HL-60/S4 treated with retinoic acid at 250 ng/mL for 4 days and 3 days (cell line): ENCODE data around the gene CTAGE8.
"Not testable (repeated sequence)": the region's sequence is repeated elsewhere in the genome, so short reads cannot be mapped to it uniquely, and the experiment has no call there.

Source experiments
- in situ Hi-C: fragments of 300-500 bp; cut with MboI; formaldehyde crosslinking; loops from 2 replicates; pipeline ENCODE4 v1.7.0; 2022; ENCODE audit warnings: low sequenced_read_pairs

The CTAGE8 gene, protein sequence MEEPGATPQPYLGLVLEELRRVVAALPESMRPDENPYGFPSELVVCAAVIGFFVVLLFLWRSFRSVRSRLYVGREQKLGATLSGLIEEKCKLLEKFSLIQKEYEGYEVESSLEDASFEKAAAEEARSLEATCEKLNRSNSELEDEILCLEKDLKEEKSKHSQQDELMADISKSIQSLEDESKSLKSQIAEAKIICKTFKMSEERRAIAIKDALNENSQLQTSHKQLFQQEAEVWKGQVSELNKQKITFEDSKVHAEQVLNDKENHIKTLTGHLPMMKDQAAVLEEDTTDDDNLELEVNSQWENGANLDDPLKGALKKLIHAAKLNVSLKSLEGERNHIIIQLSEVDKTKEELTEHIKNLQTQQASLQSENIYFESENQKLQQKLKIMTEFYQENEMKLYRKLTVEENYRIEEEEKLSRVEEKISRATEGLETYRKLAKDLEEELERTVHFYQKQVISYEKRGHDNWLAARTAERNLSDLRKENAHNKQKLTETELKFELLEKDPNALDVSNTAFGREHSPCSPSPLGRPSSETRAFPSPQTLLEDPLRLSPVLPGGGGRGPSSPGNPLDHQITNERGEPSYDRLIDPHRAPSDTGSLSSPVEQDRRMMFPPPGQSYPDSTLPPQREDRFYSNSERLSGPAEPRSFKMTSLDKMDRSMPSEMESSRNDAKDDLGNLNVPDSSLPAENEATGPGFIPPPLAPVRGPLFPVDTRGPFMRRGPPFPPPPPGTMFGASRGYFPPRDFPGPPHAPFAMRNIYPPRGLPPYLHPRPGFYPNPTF

GRCh38 chr7:144269188-144269587, at the start of gene CTAGE8:
TSS of gene CTAGE8 (minus strand) at chr7:144269288. CDS start at chr7:144269250, 38 bp downstream.
- in situ Hi-C loops = not testable (repeated sequence)

GRCh38 chr7:144317537-144317936, 48.4 kb upstream of the CTAGE8 start:
- in situ Hi-C loops = not testable (repeated sequence)

DNA sequence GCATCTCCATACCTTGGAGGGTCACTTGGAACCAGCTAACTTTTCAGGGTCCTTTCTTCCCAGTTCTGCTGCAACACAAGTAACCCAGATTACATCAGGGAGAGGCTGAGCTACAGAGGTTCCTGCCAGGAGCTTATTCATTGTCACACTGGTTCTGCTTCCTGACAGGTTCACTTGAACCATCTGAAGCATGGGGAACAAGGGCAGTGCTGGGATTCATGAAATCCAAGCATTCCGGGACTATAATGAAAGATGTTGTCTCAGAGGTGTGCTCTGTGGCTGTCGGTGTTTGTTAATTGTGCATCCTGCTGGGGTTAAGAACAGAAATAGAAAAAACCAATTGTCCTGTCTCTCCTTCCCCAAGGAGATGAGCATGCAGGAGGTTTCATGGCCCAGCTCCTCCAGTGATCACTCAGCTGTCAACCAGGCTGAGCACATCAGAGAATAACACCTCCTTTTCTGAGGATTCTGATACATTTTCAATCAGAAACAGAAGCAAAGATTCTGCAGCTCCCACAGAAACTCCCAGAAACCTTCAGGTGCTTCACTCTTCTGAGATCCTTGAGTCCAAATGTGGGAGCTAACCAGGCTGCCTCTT, 42.9 kb upstream of the CTAGE8 start, which contains the start of gene OR2A1:
TSS of gene OR2A1 (plus strand) at position 548 of the 598 bp plus-strand sequence. CDS start 5,706 bp downstream, outside the sequence.
- in situ Hi-C loops = not testable (repeated sequence)

- in situ Hi-C loops = not testable (repeated sequence)
These were observed 42.1 kb upstream of the CTAGE8 start for GRCh38 chr7:144311218-144311617.

GRCh38 chr7:144309702-144310101, 40.6 kb upstream of the CTAGE8 start:
- in situ Hi-C loops = not testable (repeated sequence)

GRCh38 chr7:144305156-144305555, 36.1 kb upstream of the CTAGE8 start:
- in situ Hi-C loops = not testable (repeated sequence)

DNA sequence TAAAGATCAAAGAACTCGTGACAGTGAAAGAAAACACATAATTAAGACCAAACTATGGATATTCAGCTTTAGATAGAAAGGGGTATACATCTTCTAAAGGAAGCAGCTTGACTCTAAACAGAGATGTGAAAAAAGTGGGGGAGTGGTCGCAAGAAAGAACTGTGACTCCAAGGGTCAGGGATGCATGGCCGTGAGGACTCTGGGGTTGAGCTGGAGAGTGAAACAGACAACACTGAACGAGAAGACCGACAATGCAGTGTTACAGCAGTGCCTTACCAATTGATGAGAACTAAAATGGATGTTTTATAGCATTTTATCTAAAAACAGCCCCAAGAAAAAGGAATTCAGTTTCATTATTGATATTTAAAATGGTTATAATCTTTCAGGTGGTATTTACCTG, 34.5 kb upstream of the CTAGE8 start:
- in situ Hi-C loops = not testable (repeated sequence)

- in situ Hi-C loops = not testable (repeated sequence)
These were observed 33.7 kb upstream of the CTAGE8 start for GRCh38 chr7:144302578-144303303.

DNA sequence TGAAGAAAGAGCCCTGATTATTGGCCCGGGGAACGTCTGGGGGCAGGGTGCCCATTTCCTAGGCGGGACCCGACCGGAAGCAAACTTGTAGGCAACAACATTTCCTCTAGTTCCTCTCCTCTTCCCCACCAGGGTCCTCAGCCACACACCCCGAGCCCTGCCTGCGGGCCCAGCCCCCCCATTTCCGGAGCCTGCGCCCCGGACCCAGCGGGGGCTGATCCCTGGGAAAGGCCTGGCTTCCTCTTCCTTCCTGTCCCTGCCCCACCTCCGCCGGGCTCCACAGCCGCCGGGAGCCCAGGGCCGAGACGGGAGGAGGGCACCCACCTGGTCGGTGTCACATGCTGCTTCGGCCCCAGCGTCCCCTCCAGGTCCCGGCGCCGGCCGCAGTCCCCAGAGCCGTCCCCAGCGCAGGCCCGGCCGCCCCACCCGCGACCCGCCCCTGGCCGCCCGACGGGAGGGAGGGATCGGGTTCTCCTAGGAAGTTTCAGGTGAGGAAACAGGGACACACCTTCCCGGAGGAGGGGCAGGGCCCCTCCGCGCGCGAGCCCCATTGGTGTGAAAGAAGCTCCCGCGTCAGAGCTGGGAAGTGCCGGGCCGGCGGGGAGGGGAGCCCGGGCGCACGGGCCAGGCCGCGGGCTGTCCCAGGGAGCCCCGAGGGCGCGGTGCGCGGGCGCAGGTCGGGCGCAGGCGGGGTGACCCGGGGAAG, 24.9 kb upstream of the CTAGE8 start:
- in situ Hi-C loops = not testable (repeated sequence)

GRCh38 chr7:144292384-144293161, 23.5 kb upstream of the CTAGE8 start:
- in situ Hi-C loops = not testable (repeated sequence)

DNA sequence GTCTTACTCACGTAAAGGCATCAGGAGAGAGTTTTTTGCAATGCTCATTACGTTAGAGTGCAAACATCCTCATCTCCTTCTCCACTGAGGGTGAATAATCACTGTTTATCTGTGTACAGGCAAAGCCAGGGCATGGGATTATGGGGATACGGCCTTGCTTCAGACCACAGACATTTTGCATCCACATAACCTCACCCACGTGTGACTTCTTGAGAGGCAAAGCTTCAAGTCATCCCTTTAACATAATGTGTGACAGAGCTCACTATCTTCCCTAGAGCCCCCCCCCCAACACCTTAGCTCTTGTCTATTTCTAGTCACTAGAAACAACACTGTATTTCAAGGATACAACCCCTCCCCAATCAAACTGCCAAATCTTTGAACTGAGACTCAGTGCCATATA, 22.5 kb upstream of the CTAGE8 start:
- in situ Hi-C loops = not testable (repeated sequence)

GRCh38 chr7:144287171-144287784, 18.2 kb upstream of the CTAGE8 start:
- in situ Hi-C loops = not testable (repeated sequence)

GRCh38 chr7:144283716-144284115, 14.6 kb upstream of the CTAGE8 start:
- in situ Hi-C loops = not testable (repeated sequence)

GRCh38 chr7:144282490-144282889, 13.4 kb upstream of the CTAGE8 start:
- in situ Hi-C loops = not testable (repeated sequence)

DNA sequence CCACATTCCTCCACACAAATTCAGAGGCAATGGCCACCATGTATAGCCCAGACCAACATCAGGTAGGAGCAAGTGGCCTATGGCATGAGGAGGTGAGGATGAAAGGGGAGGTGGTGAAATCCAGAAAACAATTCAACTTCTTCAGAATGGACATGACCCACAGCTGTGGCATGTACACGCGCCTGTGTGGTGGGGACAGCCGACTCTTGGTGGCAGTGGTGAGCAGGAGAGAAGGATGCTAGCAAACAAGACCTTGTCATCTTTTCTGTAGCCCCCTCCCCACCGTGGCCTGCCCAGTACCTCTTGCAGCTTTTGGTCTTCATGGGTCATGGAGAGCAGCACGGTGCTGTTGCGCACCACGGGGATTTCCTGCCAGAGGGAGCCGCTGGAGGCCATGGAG, 12.9 kb upstream of the CTAGE8 start:
- in situ Hi-C loops = not testable (repeated sequence)

- in situ Hi-C loops = not testable (repeated sequence)
These were observed 10.9 kb upstream of the CTAGE8 start for GRCh38 chr7:144280010-144280409.

DNA sequence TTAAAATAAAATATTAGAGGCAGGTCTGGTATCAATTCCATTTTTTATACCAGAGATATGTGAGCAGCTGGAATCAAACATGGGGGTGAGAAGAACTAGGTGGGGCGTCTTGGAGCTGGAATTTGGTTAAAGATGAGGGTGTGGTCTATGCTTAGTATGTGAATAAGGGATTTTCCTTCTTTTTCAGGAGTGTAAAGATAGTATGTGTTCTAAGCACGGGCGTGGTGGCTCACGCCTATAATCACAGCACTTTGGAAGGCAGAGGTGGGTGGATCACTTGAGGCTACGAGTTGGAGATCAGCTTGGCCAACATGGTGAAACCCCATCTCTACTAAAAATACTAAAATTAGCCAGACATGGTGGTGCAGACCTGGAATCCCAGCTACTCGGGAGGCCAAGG, 6.2 kb upstream of the CTAGE8 start:
- in situ Hi-C loops = not testable (repeated sequence)

- in situ Hi-C loops = not testable (repeated sequence)
These were observed 4.4 kb downstream of the CTAGE8 start, which contains the start of gene OR2A7 for GRCh38 chr7:144264692-144265091. TSS of gene OR2A7 (minus strand) at chr7:144264792. CDS start at chr7:144259628, 5,164 bp downstream.

DNA sequence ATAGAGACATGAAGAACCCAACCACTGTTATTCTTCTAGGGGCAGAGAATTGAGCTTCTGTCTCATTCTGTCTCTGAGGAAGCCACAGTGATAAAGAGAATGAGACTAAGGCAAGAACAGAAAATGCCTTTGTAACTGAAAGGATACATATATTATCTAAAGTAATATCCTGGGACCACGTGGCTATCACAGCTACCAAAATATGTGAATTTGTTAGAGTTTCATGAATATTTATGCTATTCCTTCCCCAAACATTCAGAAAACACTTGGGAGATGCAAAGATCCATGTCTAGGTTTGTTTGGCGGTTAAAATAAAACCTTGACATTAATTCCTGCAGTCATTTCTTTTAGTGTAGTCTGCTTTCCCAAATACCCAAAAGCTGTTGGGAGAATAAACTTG, 7.0 kb downstream of the CTAGE8 start:
- in situ Hi-C loops = not testable (repeated sequence)
